GM19240 (cell line): ENCODE data around the gene SUN5.

Source experiments
- DNase-seq: peaks from one replicate; pipeline ENCODE4 v3.0.0; 2011; ENCODE audit warnings: low spot score; ENCODE audit not compliant: insufficient read length

The SUN5 gene

GRCh38 chr20:33026779-33027759 lies 22.8 kb upstream of the SUN5 start:
- no peak for DNase-seq

GRCh38 chr20:33026072-33026778 lies 22.0 kb upstream of the SUN5 start:
- no peak for DNase-seq

GRCh38 chr20:33025318-33025876 lies 21.2 kb upstream of the SUN5 start:
- no peak for DNase-seq

- no peak for DNase-seq
Measured at GRCh38 chr20:33024609-33025317, 20.5 kb upstream of the SUN5 start.

GRCh38 chr20:33024243-33024560 lies 20.0 kb upstream of the SUN5 start:
- DNase-seq: no peak

GRCh38 chr20:33023439-33024242 lies 19.4 kb upstream of the SUN5 start:
- no peak for DNase-seq

- no peak for DNase-seq
Measured at GRCh38 chr20:33022694-33023438, 18.6 kb upstream of the SUN5 start.

- DNase-seq: no peak
Measured at GRCh38 chr20:33022289-33022688, 18.1 kb upstream of the SUN5 start.

GRCh38 chr20:33021879-33022278 lies 17.6 kb upstream of the SUN5 start:
- no peak for DNase-seq

- DNase-seq: no peak
Measured at GRCh38 chr20:33020278-33021161, 16.3 kb upstream of the SUN5 start.

GRCh38 chr20:33019465-33020277 lies 15.4 kb upstream of the SUN5 start:
- no peak for DNase-seq

- DNase-seq: no peak
Measured at GRCh38 chr20:33018169-33018931, 14.1 kb upstream of the SUN5 start.

GRCh38 chr20:33017542-33017941 lies 13.3 kb upstream of the SUN5 start:
- no peak for DNase-seq

- no peak for DNase-seq
Measured at GRCh38 chr20:33016581-33017109, 12.4 kb upstream of the SUN5 start.

GRCh38 chr20:33015700-33016580 lies 11.7 kb upstream of the SUN5 start:
- no peak for DNase-seq

- no peak for DNase-seq
Measured at GRCh38 chr20:33015114-33015484, 10.9 kb upstream of the SUN5 start.
